Activated effector memory CD4-positive, alpha-beta T cell treated with Interleukin-2 at 50 U/mL for 16 hours (primary cell): ENCODE measurements around the gene RPL7L1.
"Not testable (repeated sequence)": the region's sequence is repeated elsewhere in the genome, so short reads cannot be mapped to it uniquely, and the experiment has no call there.

Source experiments
- DNase-seq: peaks from one replicate; pipeline ENCODE4 v3.0.0-alpha.2; 2020

Gene RPL7L1

GRCh38 chr6:42879372-42880239 is at the start of gene RPL7L1:
RPL7L1 (plus strand) TSS chr6:42879616; CDS start chr6:42879911, 295 bp downstream.
- DNase-seq = peak; percentile 78

GRCh38 chr6:42831237-42831636 is 48.2 kb upstream of the RPL7L1 start:
- DNase-seq = no peak

GRCh38 chr6:42834056-42834455 is 45.4 kb upstream of the RPL7L1 start:
- DNase-seq = no peak

- DNase-seq = no peak
These were observed 37.4 kb upstream of the RPL7L1 start for GRCh38 chr6:42841844-42842584.

GRCh38 chr6:42845327-42845694 is 34.1 kb upstream of the RPL7L1 start:
- no peak for DNase-seq

- DNase-seq = no peak
These were observed 32.9 kb upstream of the RPL7L1 start for GRCh38 chr6:42846505-42846904.

- no peak for DNase-seq
These were observed 30.7 kb upstream of the RPL7L1 start for GRCh38 chr6:42848700-42849099.

- no peak for DNase-seq
These were observed 27.8 kb upstream of the RPL7L1 start for GRCh38 chr6:42851599-42851998.

GRCh38 chr6:42860036-42860435 is 19.4 kb upstream of the RPL7L1 start:
- no peak for DNase-seq

GRCh38 chr6:42860481-42860880 is 18.9 kb upstream of the RPL7L1 start:
- no peak for DNase-seq

- no peak for DNase-seq
These were observed 14.8 kb upstream of the RPL7L1 start for GRCh38 chr6:42864602-42865001.

GRCh38 chr6:42870145-42870936 is 9.1 kb upstream of the RPL7L1 start:
- no peak for DNase-seq

- DNase-seq = no peak
These were observed 7.7 kb upstream of the RPL7L1 start for GRCh38 chr6:42871711-42872110.

- no peak for DNase-seq
These were observed 6.1 kb upstream of the RPL7L1 start for GRCh38 chr6:42873313-42873712.

- no peak for DNase-seq
These were observed 1.7 kb upstream of the RPL7L1 start for GRCh38 chr6:42877695-42878094.

- not testable (repeated sequence) for DNase-seq
These were observed 913 bp downstream of the RPL7L1 start for GRCh38 chr6:42880240-42880817.

- not testable (repeated sequence) for DNase-seq
These were observed 1.5 kb downstream of the RPL7L1 start for GRCh38 chr6:42880871-42881270.

- DNase-seq = no peak
These were observed 6.3 kb downstream of the RPL7L1 start for GRCh38 chr6:42885702-42886101.

- DNase-seq = not testable (repeated sequence)
These were observed 8.8 kb downstream of the RPL7L1 start for GRCh38 chr6:42888201-42888600.

GRCh38 chr6:42889815-42890214 is 10.4 kb downstream of the RPL7L1 start:
- no peak for DNase-seq

- DNase-seq = peak; percentile 85
These were observed 11.1 kb downstream of the RPL7L1 start for GRCh38 chr6:42890311-42891198.

- DNase-seq = no peak
These were observed 11.8 kb downstream of the RPL7L1 start for GRCh38 chr6:42891199-42891722.
